Chondrocyte (in vitro differentiated cells): ENCODE measurements around the gene TMEM178A. TPM values are rescaled to one million over a fixed set of nuclear protein-coding genes. Genes with fewer than 3 reads are reported as not detected.
"Not testable (repeated sequence)": the region's sequence is repeated elsewhere in the genome, so short reads cannot be mapped to it uniquely, and the experiment has no call there.

Source experiments
- DNase-seq: peaks from one replicate; pipeline ENCODE4 v3.0.0; 2021; ENCODE audit warnings: mixed read lengths, low spot score
- H3K27ac Mint-ChIP-seq: one replicate; pipeline ENCODE4 v1.8.0; 2021; ENCODE audit warnings: mild to moderate bottlenecking, moderate library complexity, mixed read lengths; ENCODE audit not compliant: unreplicated experiment
- H3K27me3 Mint-ChIP-seq: 2 replicates; pipeline ENCODE4 v1.8.0; 2021; ENCODE audit warnings: low read depth, mixed read lengths
- H3K36me3 Mint-ChIP-seq: 2 replicates; pipeline ENCODE4 v1.8.0; 2021; ENCODE audit warnings: low read depth, mixed read lengths
- H3K4me1 Mint-ChIP-seq: 2 replicates; pipeline ENCODE4 v1.8.0; 2021; ENCODE audit warnings: low read depth, mild to moderate bottlenecking, mixed read lengths
- H3K4me3 Mint-ChIP-seq: one replicate; pipeline ENCODE4 v1.8.0; 2021; ENCODE audit warnings: mild to moderate bottlenecking, moderate library complexity, mixed read lengths; ENCODE audit not compliant: unreplicated experiment
- H3K9me3 Mint-ChIP-seq: 2 replicates; pipeline ENCODE4 v1.8.0; 2021; ENCODE audit warnings: low read depth, mixed read lengths
- total RNA-seq: library from RNA; stranded (reverse); gene quantifications from 3 replicates; pipeline ENCODE4 v1.2.1, GENCODE V29; 2021
- TF ChIP-seq, protein P1 (sequence below): fragments of 200-600 bp; sonication (generic); IDR thresholded peaks from 2 replicates; pipeline ENCODE4 v1.5.0; 2021; ENCODE audit warnings: antibody characterized with exemption, mild to moderate bottlenecking, moderate library complexity

TMEM178A gene
- total RNA-seq, 1 donor from 2014 or later, result 1.3 TPM

DNA sequence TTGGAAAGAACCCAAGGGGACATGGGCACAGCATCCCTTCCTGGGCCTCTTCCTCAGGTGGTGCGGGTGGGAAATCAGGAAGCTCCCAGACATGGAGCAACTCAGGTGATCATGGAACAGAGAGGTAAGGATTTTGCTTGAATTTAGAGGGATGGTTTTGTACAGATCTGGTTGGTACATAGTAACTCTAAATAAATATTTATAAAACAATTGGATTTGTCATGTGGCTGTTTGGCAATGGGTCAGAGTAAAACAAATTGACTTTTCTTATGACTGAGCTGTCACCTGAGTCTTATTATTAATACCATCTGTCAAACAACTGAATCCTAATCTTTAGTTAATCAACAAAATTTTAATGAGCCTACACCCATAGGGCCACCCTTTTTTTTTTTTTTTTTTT, 19.4 kb upstream of the TMEM178A start:
- Mint-ChIP-seq H3K27me3 (no peaks in the 10 kb centered on the region), H3K27ac (no peak overlapping the region), H3K4me1 (peaks cover 11% of the 10 kb centered on the region), H3K9me3 (no peaks in the 10 kb centered on the region), H3K4me3 (no peak overlapping the region), H3K36me3 (no peaks in the 10 kb centered on the region)
- TF ChIP-seq, protein P1, sequence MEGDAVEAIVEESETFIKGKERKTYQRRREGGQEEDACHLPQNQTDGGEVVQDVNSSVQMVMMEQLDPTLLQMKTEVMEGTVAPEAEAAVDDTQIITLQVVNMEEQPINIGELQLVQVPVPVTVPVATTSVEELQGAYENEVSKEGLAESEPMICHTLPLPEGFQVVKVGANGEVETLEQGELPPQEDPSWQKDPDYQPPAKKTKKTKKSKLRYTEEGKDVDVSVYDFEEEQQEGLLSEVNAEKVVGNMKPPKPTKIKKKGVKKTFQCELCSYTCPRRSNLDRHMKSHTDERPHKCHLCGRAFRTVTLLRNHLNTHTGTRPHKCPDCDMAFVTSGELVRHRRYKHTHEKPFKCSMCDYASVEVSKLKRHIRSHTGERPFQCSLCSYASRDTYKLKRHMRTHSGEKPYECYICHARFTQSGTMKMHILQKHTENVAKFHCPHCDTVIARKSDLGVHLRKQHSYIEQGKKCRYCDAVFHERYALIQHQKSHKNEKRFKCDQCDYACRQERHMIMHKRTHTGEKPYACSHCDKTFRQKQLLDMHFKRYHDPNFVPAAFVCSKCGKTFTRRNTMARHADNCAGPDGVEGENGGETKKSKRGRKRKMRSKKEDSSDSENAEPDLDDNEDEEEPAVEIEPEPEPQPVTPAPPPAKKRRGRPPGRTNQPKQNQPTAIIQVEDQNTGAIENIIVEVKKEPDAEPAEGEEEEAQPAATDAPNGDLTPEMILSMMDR, result no peak
- no peak for DNase-seq

DNA sequence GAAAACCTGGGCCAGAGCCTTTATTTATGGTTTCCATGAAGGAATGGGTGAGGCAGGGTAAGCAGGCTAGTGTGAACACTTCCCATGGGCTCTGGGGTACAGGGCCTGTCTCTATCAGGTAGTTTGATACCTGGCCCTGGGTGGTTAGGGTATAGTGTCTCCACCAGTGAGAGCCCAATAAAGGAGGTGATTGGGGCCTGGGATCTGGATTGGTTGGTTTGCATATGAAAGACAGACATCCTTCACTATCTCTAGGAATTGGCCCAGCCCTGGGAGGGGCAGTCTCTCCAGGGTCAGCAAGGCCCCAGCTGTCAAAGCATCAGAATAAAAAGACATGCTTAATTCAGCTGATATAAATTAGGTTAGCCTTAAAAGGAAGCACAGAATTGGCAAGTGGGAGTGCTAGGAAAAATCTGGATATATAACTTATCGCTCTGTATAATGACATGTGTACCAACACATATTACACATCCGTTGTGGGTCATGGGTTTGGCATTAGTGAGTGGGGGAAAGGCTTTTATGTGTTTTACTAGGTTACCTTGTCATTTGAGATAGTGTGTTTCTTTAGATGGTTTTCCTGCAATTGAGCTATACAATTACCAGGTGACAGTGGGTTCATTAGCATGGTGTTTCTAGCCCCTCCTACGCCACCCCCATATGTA, 18.5 kb upstream of the TMEM178A start:
- H3K9me3 Mint-ChIP-seq, result no peaks in the 10 kb centered on the region
- no peak for DNase-seq
- H3K4me1 Mint-ChIP-seq, result peaks cover 5% of the 10 kb centered on the region
- no peaks in the 10 kb centered on the region for H3K36me3 Mint-ChIP-seq
- H3K27ac Mint-ChIP-seq, result no peak overlapping the region
- TF ChIP-seq, protein P1, result no peak
- no peaks in the 10 kb centered on the region for H3K27me3 Mint-ChIP-seq
- H3K4me3 Mint-ChIP-seq, result no peak overlapping the region

- Mint-ChIP-seq H3K4me3 (no peak overlapping the region), H3K36me3 (peaks cover 3% of the 10 kb centered on the region), H3K4me1 (no peaks in the 10 kb centered on the region), H3K27ac (no peak overlapping the region), H3K27me3 (no peaks in the 10 kb centered on the region), H3K9me3 (peaks cover 7% of the 10 kb centered on the region)
- DNase-seq, result no peak
- TF ChIP-seq, protein P1, result no peak
These were observed 17.1 kb upstream of the TMEM178A start for GRCh38 chr2:39648580-39648979.

DNA sequence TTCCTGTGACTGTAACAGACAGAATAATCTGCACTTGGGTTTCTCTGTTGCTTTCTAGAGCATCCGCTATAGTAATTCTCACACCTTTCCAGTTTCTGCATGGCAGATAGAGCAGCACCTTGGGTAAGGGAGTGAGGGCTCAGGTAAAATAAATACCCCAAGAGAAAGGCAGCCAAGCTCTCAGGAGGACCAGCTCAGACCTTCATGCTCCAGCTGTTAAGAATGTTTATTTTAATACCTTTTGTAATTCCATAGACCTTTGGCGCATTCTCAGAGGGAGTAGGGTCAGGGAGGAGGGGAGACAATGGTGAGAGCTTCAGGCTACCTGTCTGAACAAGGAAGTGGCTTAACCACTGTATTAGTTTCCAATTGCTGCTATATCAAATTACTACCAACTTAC, 16.2 kb upstream of the TMEM178A start:
- H3K4me3 Mint-ChIP-seq, result no peak overlapping the region
- peaks cover 3% of the 10 kb centered on the region for H3K36me3 Mint-ChIP-seq
- H3K9me3 Mint-ChIP-seq, result peaks cover 12% of the 10 kb centered on the region
- no peaks in the 10 kb centered on the region for H3K4me1 Mint-ChIP-seq
- peaks cover 2% of the 10 kb centered on the region for H3K27me3 Mint-ChIP-seq
- TF ChIP-seq, protein P1, result no peak
- no peak overlapping the region for H3K27ac Mint-ChIP-seq
- no peak for DNase-seq

- H3K36me3 Mint-ChIP-seq, result peaks cover 3% of the 10 kb centered on the region
- peaks cover 2% of the 10 kb centered on the region for H3K27me3 Mint-ChIP-seq
- DNase-seq, result no peak
- peaks cover 15% of the 10 kb centered on the region for H3K9me3 Mint-ChIP-seq
- TF ChIP-seq, protein P1, result no peak
- H3K4me1 Mint-ChIP-seq, result no peaks in the 10 kb centered on the region
- no peak overlapping the region for H3K27ac Mint-ChIP-seq
- H3K4me3 Mint-ChIP-seq, result no peak overlapping the region
These were observed 15.2 kb upstream of the TMEM178A start for GRCh38 chr2:39650468-39650867.

DNA sequence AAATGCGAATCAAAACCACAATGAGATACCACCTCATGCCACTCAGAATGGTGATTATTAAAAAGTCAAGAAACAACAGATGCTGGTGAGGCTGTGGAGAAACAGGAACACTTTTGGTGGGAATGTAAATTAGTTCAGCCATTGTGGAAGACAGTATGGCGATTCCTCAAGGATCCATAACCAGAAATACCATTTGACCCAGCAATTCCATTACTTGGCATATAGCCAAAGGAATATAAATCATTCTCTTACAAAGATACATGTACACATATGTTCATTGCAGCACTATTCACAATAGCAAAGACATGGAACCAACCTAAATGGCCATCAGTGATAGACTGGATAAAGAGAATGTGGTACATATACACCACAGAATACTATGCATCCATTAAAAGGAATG, 9.5 kb upstream of the TMEM178A start:
- DNase-seq, H3K27ac Mint-ChIP-seq, H3K4me1 Mint-ChIP-seq, H3K36me3 Mint-ChIP-seq, H3K4me3 Mint-ChIP-seq, H3K27me3 Mint-ChIP-seq: not testable (repeated sequence)
- peaks cover 15% of the 10 kb centered on the region for H3K9me3 Mint-ChIP-seq
